SK-N-SH (cell line): ENCODE measurements around the gene TRIM27. TPM values are rescaled to one million over a fixed set of nuclear protein-coding genes. Genes with fewer than 3 reads are reported as not detected.

Experiments used
- CTCF ChIA-PET: fragments of 300-600, 350-600 bp; formaldehyde crosslinking; extraction: SDS; loops from one replicate; lab custom pipeline; 2021; lab: Yijun Ruan, JAX
- POLR2A ChIA-PET: fragments of 350-600 bp; sonication (Branson Sonifier 250); formaldehyde crosslinking; extraction: SDS; loops from one replicate; lab custom pipeline; 2020; ENCODE audit warnings: antibody characterized with exemption, inconsistent platforms; lab: Yijun Ruan, JAX
- DNase-seq: peaks from one replicate; pipeline ENCODE4 v3.0.0; 2012
- H2AFZ ChIP-seq: fragments of 200-600 bp; sonication (generic); 2 replicates; pipeline ENCODE4 v1.8.1; 2016; ENCODE audit warnings: antibody characterized with exemption, mild to moderate bottlenecking, low read depth
- H3F3A ChIP-seq: fragments of 200-600 bp; sonication (generic); replicated peaks from 2 replicates; pipeline ENCODE3; 2016; ENCODE audit warnings: antibody characterized with exemption, mild to moderate bottlenecking; ENCODE audit not compliant: insufficient read depth
- H3K27ac ChIP-seq, 2 experiments: fragments of 200-500 bp in 1 of 2; fragments of 200-600 bp in 1 of 2; sonication (Bioruptor generic) in 1 of 2; sonication (generic), shearing (Covaris generic) in 1 of 2; 2 replicates each; pipeline versions ENCODE4 v1.5.1 to v1.6.1; 2014 to 2016; ENCODE audit warnings: low read depth in 2 of 2, inconsistent platforms in 1 of 2, low read length in 1 of 2, mild to moderate bottlenecking in 1 of 2, mixed read lengths in 1 of 2
- H3K27me3 ChIP-seq: fragments of 200-600 bp; sonication (generic), shearing (Covaris generic); 2 replicates; pipeline ENCODE4 v1.6.1; 2016; ENCODE audit warnings: mixed run types; ENCODE audit not compliant: insufficient read depth
- H3K36me3 ChIP-seq, 2 experiments: fragments of 200-500 bp in 1 of 2; fragments of 200-600 bp in 1 of 2; sonication (Bioruptor generic) in 1 of 2; sonication (generic) in 1 of 2; replicated peaks in 1 of 2; 2 replicates each; pipeline versions ENCODE3 to v1.5.1; 2014 to 2016; ENCODE audit warnings: low read length in 1 of 2, mild to moderate bottlenecking in 1 of 2; ENCODE audit not compliant: insufficient read depth in 2 of 2, control insufficient read depth in 1 of 2
- H3K4me1 ChIP-seq, 2 experiments: fragments of 200-500 bp in 1 of 2; fragments of 200-600 bp in 1 of 2; sonication (Bioruptor generic) in 1 of 2; sonication (generic), shearing (Covaris generic) in 1 of 2; 2 replicates each; pipeline versions ENCODE4 v1.5.1 to v1.6.1; 2014 to 2016; ENCODE audit warnings: low read depth in 1 of 2, low read length in 1 of 2, mixed run types in 1 of 2; ENCODE audit not compliant: insufficient read depth in 2 of 2, control insufficient read depth in 1 of 2
- H3K4me2 ChIP-seq: fragments of 200-600 bp; sonication (generic), shearing (Covaris generic); 2 replicates; pipeline ENCODE4 v1.6.1; 2017; ENCODE audit warnings: mixed run types
- H3K4me3 ChIP-seq, 2 experiments: fragments of 200-500 bp in 1 of 2; fragments of 200-600 bp in 1 of 2; sonication (Bioruptor generic) in 1 of 2; sonication (generic), shearing (Covaris generic) in 1 of 2; 2 replicates each; pipeline versions ENCODE4 v1.5.1 to v1.8.1; 2014 to 2016; ENCODE audit warnings: low read depth in 2 of 2, inconsistent platforms in 1 of 2, low read length in 1 of 2, mild to moderate bottlenecking in 1 of 2, mixed read lengths in 1 of 2, moderate library complexity in 1 of 2
- H3K79me2 ChIP-seq: fragments of 200-600 bp; sonication (generic); 2 replicates; pipeline ENCODE4 v1.8.1; 2017; ENCODE audit warnings: mild to moderate bottlenecking; ENCODE audit not compliant: insufficient read depth
- H3K9ac ChIP-seq: fragments of 200-600 bp; sonication (generic); 2 replicates; pipeline ENCODE4 v1.6.1; 2017; ENCODE audit warnings: mixed run types
- H3K9me2 ChIP-seq: fragments of 200-600 bp; sonication (generic); 2 replicates; pipeline ENCODE4 v1.6.1; 2017; ENCODE audit warnings: mixed run types
- H3K9me3 ChIP-seq: fragments of 200-600 bp; sonication (generic); 2 replicates; pipeline ENCODE4 v1.6.1; 2017; ENCODE audit warnings: mixed run types, mild to moderate bottlenecking, moderate library complexity
- H4K20me1 ChIP-seq: fragments of 200-600 bp; sonication (generic); 2 replicates; pipeline ENCODE4 v1.6.1; 2017; ENCODE audit warnings: mild to moderate bottlenecking, mixed run types; ENCODE audit not compliant: insufficient read depth
- EZH2phosphoT487 ChIP-seq: fragments of 200-600 bp; sonication (generic); IDR thresholded peaks from 2 replicates; pipeline ENCODE4 v1.6.1; 2017; ENCODE audit warnings: low read depth, mixed run types, mild to moderate bottlenecking, antibody characterized with exemption, moderate library complexity, borderline replicate concordance
- FOSL2 ChIP-seq: IDR thresholded peaks from 2 replicates; pipeline ENCODE4 v1.4.0; 2012; ENCODE audit warnings: low read depth, mild to moderate bottlenecking, moderate library complexity, borderline replicate concordance
- FOXM1 ChIP-seq: IDR thresholded peaks from 2 replicates; pipeline ENCODE4 v1.4.0; 2012; ENCODE audit warnings: low read depth, mild to moderate bottlenecking
- GABPA ChIP-seq: IDR thresholded peaks from 2 replicates; pipeline ENCODE4 v1.4.0; 2012; ENCODE audit warnings: low read depth, mild to moderate bottlenecking
- GATA2 ChIP-seq: sonication (generic); formaldehyde crosslinking; IDR thresholded peaks from 2 replicates; pipeline ENCODE4 v1.5.0; 2020; ENCODE audit warnings: mild to moderate bottlenecking, missing genetic modification reagents
- IRF3 ChIP-seq: fragments of 150-350 bp; IDR thresholded peaks from 2 replicates; pipeline ENCODE4 v1.6.1; 2016; ENCODE audit warnings: mild to moderate bottlenecking, low read depth, low read length
- NFIC ChIP-seq: IDR thresholded peaks from 2 replicates; pipeline ENCODE4 v1.4.0; 2012; ENCODE audit warnings: borderline replicate concordance
- NRF1 ChIP-seq: IDR thresholded peaks from 2 replicates; pipeline ENCODE4 v1.6.1; 2012; ENCODE audit warnings: low read depth, mild to moderate bottlenecking, low read length
- RCOR1 ChIP-seq: fragments of 150-350 bp; IDR thresholded peaks from 2 replicates; pipeline ENCODE4 v1.6.1; 2017; ENCODE audit warnings: antibody characterized with exemption, low read length
- RFX5 ChIP-seq: IDR thresholded peaks from 2 replicates; pipeline ENCODE4 v1.6.1; 2012; ENCODE audit warnings: mild to moderate bottlenecking, improper control_type of control experiment, low read length
- SIN3A ChIP-seq: IDR thresholded peaks from 2 replicates; pipeline ENCODE4 v1.6.1; 2012; ENCODE audit warnings: low read depth, mild to moderate bottlenecking, low read length, moderate library complexity, borderline replicate concordance
- SMC3 ChIP-seq: IDR thresholded peaks from 2 replicates; pipeline ENCODE4 v1.6.1; 2012; ENCODE audit warnings: low read depth, low read length, improper control_type of control experiment
- TAF1 ChIP-seq: IDR thresholded peaks from 2 replicates; pipeline ENCODE4 v1.6.1; 2012; ENCODE audit warnings: low read depth, mild to moderate bottlenecking, low read length, moderate library complexity, borderline replicate concordance
- TCF12 ChIP-seq: IDR thresholded peaks from 2 replicates; pipeline ENCODE4 v1.4.0; 2012
- TEAD4 ChIP-seq: IDR thresholded peaks from 2 replicates; pipeline ENCODE4 v1.4.0; 2012; ENCODE audit warnings: mild to moderate bottlenecking, borderline replicate concordance; ENCODE audit not compliant: insufficient read depth
- USF1 ChIP-seq: IDR thresholded peaks from 2 replicates; pipeline ENCODE4 v1.4.0; 2012; ENCODE audit warnings: low read depth, borderline replicate concordance
- WGBS: methylation state at CpG from one replicate; pipeline ENCODE4 v1.1.6; 2017; ENCODE audit warnings: low lambda C conversion rate; 5-methylcytosine and 5-hydroxymethylcytosine counted together
- polyA plus RNA-seq, 3 experiments: library from polyadenylated mRNA; depleted of rRNA; stranded (reverse); fragments of >200 nt; gene quantifications; 2 replicates each; pipeline ENCODE4 v1.2.3, GENCODE V29; 2012

Gene TRIM27
- polyA plus RNA-seq, 1 of the 3 experiments (the other 2 are of a cell fraction), result 43.8 TPM

- TF ChIP-seq IRF3, result no peak
- TF ChIP-seq NFIC, result no peak
- no peak for TF ChIP-seq GATA2 (CRISPR knock-in tag)
- no peak for TF ChIP-seq EZH2phosphoT487
- no peak for TF ChIP-seq GABPA
- TF ChIP-seq TAF1, result no peak
- no peak for TF ChIP-seq SMC3
- TF ChIP-seq, all 33 proteins: peak for 0
Observed at GRCh38 chr6:28892525-28892924, 31.3 kb downstream of the TRIM27 start (continued).

GRCh38 chr6:28887796-28888496 lies 35.8 kb downstream of the TRIM27 start:
- Histone ChIP-seq H4K20me1 (no peaks in the 10 kb centered on the region), H3K4me1 (no peaks in the 10 kb centered on the region), H2AFZ (no peak overlapping the region), H3K4me2 (no peak overlapping the region), H3K9me3 (no peaks in the 10 kb centered on the region), H3K27me3 (no peaks in the 10 kb centered on the region), H3K27ac (no peak overlapping the region), H3K36me3 (no peaks in the 10 kb centered on the region), H3K79me2 (no peaks in the 10 kb centered on the region), H3F3A (no peaks in the 10 kb centered on the region), H3K9ac (no peak overlapping the region), H3K4me3 (no peak overlapping the region), H3K9me2 (no peaks in the 10 kb centered on the region)
- TF ChIP-seq RCOR1 (no peak), SMC3 (no peak), FOSL2 (no peak), NRF1 (no peak), TAF1 (no peak), TEAD4 (no peak), SIN3A (no peak), TCF12 (no peak), FOXM1 (no peak)
- no peak for DNase-seq
- ChIA-PET CTCF (interaction anchor here (0.6 to 1.2 kb wide), 2 partner anchors 9 to 234 kb away, joined by 3 to 4 read pairs; no protein-coding TSS in a partner anchor), POLR2A (no interaction called here)
- 76% methylated on average over 4 of the region's 4 CpGs for WGBS

GRCh38 chr6:28886079-28886439 lies 37.7 kb downstream of the TRIM27 start:
- Histone ChIP-seq H3F3A (no peaks in the 10 kb centered on the region), H3K27ac (no peak overlapping the region), H3K4me2 (no peak overlapping the region), H3K9me3 (no peaks in the 10 kb centered on the region), H3K9ac (no peak overlapping the region), H4K20me1 (no peaks in the 10 kb centered on the region), H3K79me2 (no peaks in the 10 kb centered on the region), H3K27me3 (no peaks in the 10 kb centered on the region), H3K4me3 (no peak overlapping the region), H3K36me3 (no peaks in the 10 kb centered on the region), H3K4me1 (no peaks in the 10 kb centered on the region), H2AFZ (no peak overlapping the region), H3K9me2 (no peaks in the 10 kb centered on the region)
- TF ChIP-seq RFX5 (no peak), NFIC (no peak), NRF1 (no peak), USF1 (no peak), IRF3 (no peak)
- 85% methylated on average over 7 of the region's 7 CpGs for WGBS
- ChIA-PET CTCF (no interaction called here), POLR2A (interaction anchor here (1.3 to 2.4 kb wide), 4 partner anchors 20 to 1747 kb away, joined by 3 to 28 read pairs (median 8); a partner anchor contains a TSS)
- no peak for DNase-seq
